GM18951 (cell line): ENCODE measurements around the gene ATP4B.
"Not testable (repeated sequence)": the region's sequence is repeated elsewhere in the genome, so short reads cannot be mapped to it uniquely, and the experiment has no call there.

Experiments
- POLR2A ChIP-seq: IDR thresholded peaks from 4 replicates; pipeline ENCODE4 v1.6.1; 2011; ENCODE audit warnings: mild to moderate bottlenecking; ENCODE audit not compliant: insufficient read length, insufficient read depth; ENCODE audit errors: extremely low read depth
- in situ Hi-C: fragments of 300-500 bp; cut with MboI; formaldehyde crosslinking; loops from one replicate; pipeline ENCODE4 v1.12.0; 2022; ENCODE audit warnings: low sequenced_read_pairs, mixed read lengths, inconsistent platforms; ENCODE audit not compliant: unreplicated experiment

The ATP4B gene

DNA sequence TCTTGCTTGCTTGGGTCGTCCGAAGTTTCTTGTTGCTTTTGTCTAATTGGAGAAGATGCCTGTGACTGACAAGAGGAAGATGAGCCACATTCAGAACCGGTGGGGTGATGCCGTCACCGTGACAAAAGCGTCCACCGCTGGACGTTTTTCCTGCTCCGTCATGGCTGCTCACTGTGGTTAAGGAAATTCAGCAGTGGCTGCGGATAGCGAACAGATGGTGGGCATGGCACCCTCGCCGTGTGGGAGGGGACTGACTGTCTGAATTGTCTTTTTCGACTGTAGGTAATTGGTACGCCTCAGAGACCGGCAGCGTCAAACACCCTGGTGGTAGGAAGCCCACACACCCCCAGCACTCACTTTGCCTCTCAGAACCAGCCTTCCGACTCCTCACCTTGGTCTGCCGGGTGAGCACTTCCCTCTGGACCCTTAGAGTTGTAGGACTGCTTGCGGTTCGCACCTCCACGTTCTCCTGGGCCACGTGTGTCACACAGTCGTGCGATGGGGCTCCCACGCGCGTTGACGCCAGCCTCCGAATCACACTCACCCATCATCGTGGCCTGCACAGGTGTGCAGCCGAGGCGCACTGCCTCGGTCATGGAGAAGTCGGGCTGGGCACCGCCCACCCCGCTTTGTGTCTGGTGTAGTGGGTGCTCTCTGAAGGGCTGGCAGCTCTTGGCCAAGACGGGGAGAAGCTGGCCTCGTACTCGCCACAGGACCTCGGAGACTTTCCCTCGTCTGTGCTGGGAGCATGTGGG, 26.5 kb downstream of the ATP4B start:
- TF ChIP-seq POLR2A = no peak
- in situ Hi-C loops = no loop called here

DNA sequence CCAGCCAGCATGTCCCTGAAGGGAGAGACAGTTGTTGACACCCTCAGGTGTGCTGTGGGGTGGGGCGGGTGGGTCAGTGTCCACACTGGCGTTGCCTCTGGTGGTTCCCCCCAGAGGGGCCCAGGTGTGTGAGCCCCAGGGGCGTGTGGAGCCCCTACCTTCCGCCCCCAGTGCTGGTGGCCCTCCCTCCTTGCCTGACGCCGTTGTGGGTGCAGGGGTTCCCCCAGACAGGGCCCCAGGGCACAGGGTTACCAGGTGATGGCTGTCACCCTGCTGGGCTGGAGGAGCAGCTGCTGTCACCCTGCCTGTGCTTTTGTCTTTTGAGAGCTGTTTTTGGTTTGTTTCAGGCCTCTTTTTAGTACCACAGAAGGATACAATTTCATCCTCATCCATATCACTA, 27.2 kb downstream of the ATP4B start:
- TF ChIP-seq POLR2A = no peak
- in situ Hi-C loops = no loop called here

DNA sequence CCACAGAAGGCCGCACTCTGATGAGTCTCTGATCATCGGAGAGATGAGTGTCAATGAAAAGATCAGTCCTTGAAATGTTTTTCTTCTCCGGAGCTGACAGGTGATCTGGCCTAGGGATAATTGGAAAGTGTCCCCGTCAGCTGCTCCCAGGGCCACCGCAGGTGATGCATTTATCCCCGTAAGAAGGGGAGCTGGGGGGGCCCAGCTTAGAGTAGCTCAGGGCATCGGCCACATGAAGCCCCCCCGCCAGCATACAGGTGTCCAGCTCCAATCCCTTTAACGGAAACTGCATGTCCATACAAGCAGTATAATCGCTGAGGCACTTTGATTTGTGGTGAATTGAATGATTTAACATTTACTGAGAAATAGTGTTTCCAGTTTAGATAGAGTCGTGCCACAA, 27.7 kb downstream of the ATP4B start:
- in situ Hi-C loops = no loop called here
- no peak for TF ChIP-seq POLR2A

DNA sequence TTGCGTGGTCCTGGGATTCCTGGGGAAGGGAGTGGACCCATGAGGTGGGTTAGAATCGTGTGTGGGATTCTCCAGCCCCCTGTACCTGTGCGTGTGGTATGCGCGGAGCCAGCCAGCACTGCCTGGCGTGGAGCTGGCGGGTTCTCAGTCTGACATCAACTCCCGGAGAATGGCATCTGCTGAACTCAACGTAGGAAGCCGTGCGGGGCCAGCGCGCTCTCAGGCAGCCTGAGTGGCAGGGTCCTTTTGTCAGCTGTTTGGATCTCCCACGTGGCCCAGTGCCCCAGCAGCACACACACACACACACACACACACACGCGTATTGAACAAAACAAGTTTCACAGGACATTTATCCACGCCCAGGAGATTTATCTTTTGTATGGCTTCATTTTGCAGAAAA, 28.1 kb downstream of the ATP4B start:
- TF ChIP-seq POLR2A = no peak
- in situ Hi-C loops = no loop called here

DNA sequence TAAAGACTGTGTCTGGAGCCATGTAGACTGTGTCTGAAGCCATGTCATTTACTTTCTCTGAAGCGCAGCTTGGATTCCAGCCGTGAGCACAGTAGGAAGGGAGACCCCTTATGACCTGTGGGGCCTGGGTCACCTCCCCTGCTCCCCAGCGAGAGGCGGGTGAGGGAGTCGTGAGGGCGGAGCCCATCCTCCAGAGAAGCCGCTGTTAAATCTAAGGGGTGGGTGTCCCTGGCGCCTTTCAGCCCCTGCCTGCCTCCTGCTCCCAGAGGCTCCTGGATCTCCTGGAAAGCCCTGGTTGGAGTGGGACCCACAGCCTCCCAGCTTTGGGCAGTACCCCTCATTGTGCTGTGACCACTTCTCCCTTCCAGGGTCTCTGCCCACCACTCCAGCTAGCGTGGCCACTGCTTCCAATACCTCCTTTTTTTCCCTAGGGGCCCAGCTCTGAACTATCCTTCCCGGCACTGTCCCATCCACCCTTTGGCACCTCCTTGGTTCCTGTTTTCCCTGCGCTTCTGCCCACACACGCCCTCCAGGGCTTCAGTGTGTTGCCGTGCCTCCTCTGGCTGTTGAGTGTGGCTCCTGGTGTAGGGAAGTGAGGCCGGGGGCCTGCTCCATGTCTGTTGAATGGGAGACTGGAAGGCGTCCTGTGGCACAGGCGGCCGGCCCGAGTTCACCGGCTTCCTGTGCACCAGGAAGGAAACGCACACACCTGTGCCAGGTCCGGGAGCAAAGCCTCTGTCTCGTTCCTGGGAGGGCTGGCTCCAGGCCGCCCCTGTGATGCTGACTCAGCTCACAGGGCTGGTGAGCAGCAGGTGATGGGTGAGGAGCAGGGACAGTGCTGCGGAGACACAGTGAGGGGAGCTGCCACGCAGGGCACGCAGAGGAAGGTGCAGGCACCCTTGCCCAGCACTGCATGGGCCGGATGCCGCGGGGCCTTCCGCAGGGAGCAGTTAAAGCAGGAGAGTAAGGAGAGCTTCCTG, 29.4 kb downstream of the ATP4B start:
- no peak for TF ChIP-seq POLR2A
- in situ Hi-C loops = no loop called here

DNA sequence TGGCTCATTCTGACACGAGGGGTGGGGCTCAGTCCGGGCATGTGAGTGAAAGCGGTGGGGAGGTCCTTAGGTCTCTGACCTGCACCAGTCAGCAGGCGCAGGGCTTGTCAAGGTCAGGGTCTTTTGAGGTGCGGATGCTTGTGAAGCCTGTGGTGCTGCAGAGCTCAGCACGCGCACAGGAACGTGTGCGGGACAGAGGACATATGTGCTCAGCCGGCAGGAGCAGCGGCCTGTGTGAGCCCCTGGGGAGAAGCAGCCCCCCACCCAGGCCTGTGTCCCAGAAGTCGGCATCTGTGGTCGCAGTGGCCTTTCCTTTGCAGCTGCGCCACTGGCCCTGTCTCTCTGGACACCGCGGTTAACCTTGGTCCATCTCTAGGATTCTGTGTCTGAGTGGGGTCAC, 30.9 kb downstream of the ATP4B start:
- in situ Hi-C loops = no loop called here
- TF ChIP-seq POLR2A = no peak

DNA sequence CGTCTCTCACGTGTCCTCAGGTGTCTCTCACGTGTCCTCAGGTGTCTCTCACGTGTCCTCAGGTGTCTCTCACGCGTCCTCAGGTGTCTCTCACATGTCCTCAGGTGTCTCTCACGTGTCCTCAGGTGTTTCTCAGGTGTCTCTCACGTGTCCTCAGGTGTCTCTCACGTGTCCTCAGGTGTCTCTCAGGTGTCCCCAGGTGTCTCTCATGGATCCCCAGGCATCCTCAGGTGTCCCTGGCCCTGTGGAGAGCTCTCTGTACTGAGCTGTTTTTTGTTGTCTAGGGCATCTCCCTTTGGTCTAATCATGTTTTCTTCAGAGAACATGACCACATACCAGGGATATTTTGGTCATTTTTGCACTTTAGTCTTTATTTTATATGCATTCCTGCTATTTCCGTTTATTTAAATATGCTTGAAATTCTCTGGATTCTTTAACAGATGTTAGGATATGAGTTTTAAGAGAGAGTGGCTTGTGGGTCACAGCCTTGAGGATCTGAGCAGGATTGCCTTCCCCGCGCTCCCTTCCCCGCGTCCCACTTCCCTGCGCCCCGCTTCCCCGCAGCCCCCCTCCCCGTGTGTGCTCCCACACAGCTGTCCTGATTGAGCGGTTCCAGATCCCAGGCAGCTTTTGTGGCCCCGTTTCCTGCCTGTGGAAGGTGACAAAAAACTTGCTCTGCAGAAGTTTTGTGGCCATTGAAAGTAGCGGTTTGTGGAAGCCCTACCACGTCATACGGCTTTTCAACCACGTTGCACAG, 31.9 kb downstream of the ATP4B start:
- in situ Hi-C loops = no loop called here
- no peak for TF ChIP-seq POLR2A

DNA sequence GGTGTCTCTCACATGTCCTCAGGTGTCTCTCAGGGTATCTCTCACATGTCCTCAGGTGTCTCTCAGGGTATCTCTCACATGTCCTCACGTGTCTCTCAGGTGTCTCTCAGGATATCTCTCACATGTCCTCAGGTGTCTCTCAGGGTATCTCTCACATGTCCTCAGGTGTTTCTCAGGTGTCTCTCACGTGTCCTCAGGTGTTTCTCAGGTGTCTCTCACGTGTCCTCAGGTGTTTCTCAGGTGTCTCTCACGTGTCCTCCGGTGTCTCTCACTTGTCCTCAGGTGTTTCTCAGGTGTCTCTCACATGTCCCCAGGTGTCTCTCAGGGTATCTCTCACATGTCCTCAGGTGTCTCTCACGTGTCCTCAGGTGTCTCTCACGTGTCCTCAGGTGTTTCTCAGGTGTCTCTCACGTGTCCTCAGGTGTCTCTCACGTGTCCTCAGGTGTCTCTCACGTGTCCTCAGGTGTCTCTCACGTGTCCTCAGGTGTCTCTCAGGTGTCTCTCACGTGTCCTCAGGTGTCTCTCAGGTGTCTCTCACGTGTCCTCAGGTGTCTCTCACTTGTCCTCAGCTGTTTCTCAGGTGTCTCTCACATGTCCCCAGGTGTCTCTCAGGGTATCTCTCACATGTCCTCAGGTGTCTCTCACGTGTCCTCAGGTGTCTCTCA, 33.2 kb downstream of the ATP4B start:
- in situ Hi-C loops = not testable (repeated sequence)

DNA sequence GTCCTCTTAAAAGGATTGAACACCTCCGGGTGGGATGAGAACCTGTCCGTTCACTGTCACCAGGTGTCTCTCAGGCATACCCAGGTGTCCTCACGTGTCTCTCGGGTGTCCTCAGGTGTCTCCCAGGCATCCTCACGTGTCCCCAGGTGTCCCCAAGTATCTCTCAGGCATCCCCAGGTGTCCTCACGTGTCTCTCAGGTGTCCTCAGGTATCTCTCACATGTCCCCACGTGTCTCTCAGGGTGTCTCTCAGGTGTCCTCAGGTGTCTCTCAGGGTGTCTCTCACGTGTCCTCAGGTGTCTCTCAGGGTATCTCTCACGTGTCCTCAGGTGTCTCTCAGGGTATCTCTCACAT, 33.8 kb downstream of the ATP4B start:
- in situ Hi-C loops = no loop called here
- TF ChIP-seq POLR2A = no peak

DNA sequence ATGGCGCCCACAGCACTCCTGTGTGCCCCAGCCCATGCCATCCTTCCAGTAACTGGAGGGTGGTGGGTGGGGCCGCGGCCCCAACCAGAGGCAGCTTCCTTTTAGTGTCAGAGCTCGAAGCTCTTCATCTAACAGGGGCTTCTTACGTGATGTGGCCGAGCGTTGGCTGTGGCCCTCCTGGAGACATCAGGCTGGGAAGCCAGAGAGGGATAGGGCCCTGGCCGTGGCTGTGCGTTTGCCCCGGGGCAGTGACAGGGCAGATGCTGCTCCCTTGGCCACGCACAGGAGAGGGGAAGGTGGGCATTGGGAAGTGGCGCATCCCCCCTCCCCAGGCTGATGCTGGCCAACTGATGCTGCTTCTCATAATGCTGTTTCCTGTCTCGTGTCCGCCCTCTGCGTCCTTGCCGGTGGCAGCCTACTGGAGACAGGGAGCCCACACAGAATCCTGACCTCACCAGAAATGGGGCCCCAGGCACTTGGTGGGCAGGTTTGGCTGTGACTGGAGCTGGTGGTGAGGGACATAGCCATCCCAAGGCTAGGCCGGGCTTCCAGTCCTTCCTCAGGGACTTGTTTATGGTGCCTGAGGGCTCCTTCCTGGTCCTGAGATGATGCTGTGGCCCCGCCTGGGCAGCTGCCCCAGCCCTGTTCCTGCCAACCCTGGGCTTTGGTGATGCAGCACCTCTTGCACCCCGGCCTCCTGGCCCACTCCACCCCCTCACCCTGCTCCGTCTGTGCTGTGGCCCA, 34.3 kb downstream of the ATP4B start:
- in situ Hi-C loops = no loop called here
- TF ChIP-seq POLR2A = no peak

DNA sequence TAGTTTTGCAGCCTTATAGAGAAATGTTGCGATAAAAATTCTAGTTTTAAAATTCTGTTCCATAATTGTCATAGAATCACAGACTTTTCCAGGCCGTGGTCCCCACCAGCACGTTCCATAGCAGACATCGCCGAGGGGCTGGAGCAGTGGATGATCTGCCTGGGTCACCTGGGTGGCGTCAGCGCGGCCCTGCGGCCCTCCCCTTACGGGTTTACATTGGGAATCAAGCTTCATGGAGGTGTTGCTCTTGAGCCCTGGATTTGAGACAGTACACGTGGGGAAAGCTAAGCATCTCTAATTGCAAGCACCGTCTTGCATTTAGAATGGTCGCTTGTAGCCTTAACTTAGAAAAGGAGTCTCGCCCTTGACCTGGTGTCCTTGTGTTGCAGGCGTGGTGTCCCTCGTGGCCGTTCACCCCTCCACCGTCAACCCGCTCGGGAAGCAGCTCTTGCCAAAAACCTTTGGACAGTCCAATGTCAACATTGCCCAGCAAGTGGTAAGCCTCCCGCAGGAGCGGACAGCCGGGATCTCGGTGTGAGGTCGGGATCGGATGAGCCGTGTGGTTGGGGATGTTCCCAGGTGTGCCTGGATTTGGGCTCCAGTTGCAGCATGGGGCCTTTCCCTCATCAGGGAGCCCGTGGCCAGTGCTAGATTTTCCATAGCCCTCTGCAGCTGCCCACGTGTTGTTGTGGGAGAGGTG, 35.1 kb downstream of the ATP4B start:
- no peak for TF ChIP-seq POLR2A

DNA sequence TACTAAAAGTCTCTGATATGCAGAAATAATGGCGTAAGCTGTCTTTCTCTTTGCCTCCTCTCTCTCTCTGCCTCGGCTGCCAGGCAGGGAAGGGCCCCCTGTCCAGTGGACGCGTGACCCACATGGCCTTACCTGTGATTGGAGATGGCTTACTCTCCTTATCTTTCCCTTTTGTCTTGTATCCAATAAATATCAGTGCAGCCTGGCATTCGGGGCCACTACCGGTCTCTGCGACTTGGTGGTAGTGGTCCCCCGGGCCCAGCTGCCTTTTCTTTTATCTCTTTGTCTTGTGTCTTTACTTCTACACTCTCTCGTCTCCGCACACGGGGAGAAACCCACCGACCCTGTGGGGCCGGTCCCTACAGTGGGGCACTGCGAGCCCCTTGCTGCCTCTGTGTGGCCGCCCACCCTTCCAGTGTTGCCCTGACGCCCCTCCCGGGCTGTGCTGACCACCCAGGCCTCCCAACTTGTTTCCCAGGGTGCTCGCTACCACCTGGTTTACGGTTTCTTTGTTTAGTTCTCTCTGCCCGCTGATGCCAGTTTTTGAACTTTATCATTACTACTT, 35.9 kb downstream of the ATP4B start:
- in situ Hi-C loops = not testable (repeated sequence)

More for the DNA sequence above, 35.1 kb downstream of the ATP4B start:
- in situ Hi-C loops = no loop called here

DNA sequence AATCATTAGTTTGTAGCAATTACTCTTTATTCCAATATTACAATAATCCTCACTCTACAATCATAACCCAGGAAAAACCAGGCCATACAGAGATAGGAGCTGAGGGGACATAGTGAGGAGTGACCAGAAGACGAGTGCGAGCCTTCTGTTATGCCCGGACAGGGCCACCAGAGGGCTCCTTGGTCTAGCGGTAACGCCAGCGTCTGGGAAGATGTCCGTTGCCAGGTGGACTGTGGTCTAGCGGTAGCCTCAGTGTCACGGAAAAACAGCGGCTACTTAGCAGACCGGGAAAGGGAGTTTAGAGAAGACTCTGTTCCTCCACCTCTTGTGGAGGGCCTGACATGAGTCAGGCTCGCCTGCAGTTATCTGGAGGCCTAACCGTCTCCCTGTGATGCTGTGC, 36.5 kb downstream of the ATP4B start:
- in situ Hi-C loops = not testable (repeated sequence)
